Epithelial cell of esophagus (primary cell): ENCODE results near the gene SPAG17.
A peak's percentile ranks its signal among the peaks of the same experiment; 100 is the strongest.

Experiments used
- DNase-seq: peaks from one replicate; pipeline ENCODE4 v3.0.0; 2010; ENCODE audit warnings: low read depth
- H3K4me3 ChIP-seq: 2 replicates; pipeline ENCODE4 v1.5.1; 2011; ENCODE audit warnings: mild to moderate bottlenecking, low read length, control low read depth
- TF ChIP-seq, protein P1 (sequence below): IDR thresholded peaks from 2 replicates; pipeline ENCODE4 v1.5.1; 2011; ENCODE audit warnings: low read depth, mild to moderate bottlenecking, low read length, control low read depth, inconsistent platforms; ENCODE audit not compliant: insufficient read depth; ENCODE audit errors: missing control alignments

SPAG17 gene

DNA sequence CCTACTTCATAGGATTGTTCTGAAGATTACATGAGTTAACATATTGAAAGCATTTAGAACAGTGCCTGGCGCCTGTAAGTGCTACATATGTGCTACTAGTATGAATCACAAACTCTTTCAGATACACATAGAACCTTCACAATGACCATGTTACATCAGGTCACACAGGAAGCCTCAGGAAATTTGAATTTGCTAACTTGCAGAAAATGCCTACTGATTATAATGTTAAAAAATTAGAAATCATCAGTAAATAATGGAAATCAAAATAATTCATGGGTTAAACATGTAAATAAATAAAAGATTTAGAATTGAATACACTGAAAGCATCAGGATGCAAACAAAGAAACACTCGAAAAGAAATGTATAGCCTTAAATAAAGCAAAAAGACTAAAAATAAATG lies 94.9 kb downstream of the SPAG17 start:
- no peak overlapping the region for H3K4me3 ChIP-seq
- TF ChIP-seq, protein P1, sequence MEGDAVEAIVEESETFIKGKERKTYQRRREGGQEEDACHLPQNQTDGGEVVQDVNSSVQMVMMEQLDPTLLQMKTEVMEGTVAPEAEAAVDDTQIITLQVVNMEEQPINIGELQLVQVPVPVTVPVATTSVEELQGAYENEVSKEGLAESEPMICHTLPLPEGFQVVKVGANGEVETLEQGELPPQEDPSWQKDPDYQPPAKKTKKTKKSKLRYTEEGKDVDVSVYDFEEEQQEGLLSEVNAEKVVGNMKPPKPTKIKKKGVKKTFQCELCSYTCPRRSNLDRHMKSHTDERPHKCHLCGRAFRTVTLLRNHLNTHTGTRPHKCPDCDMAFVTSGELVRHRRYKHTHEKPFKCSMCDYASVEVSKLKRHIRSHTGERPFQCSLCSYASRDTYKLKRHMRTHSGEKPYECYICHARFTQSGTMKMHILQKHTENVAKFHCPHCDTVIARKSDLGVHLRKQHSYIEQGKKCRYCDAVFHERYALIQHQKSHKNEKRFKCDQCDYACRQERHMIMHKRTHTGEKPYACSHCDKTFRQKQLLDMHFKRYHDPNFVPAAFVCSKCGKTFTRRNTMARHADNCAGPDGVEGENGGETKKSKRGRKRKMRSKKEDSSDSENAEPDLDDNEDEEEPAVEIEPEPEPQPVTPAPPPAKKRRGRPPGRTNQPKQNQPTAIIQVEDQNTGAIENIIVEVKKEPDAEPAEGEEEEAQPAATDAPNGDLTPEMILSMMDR, result no peak
- no peak for DNase-seq

DNA sequence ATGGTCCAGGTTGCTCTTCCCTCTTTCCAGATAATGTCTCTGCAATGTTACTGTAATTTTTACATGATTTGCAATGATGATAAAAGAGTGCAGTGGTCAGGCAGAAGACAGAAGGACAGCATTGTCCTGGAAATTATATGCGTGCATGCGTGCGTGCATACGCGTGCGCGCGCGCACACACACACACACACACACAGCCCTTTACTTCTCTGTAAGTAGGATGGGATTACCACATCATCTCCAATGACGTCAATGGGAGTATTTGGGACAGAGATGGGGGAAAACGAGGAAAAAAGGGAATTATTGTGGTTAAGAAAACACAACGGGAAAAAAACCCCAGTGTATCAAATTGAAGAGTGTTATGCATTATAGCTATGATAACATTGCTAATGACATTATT lies 99.7 kb downstream of the SPAG17 start:
- no peak overlapping the region for H3K4me3 ChIP-seq
- no peak for DNase-seq
- TF ChIP-seq, protein P1, result no peak

DNA sequence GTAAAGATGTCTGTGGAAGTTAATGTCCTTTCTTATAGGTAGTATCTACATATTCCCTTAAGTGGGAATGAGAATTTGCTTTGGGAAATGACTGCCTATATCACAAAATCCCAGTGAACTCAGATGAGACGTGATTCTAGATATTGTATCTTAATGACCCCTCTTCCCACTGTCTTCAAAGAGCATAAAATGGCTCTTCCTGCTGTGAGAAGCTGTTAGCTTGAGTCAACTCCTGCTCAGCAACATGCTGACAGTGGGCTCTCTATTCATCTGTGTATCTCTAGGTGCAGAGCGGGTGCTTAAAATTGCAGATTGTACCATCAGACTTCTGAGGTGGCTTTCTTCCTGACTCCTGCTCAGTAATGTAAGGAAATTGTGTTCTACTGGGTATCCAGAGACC lies 100.6 kb downstream of the SPAG17 start:
- H3K4me3 ChIP-seq, result no peak overlapping the region
- TF ChIP-seq, protein P1, result no peak
- DNase-seq, result no peak

GRCh38 chr1:118082984-118083383 lies 102.0 kb downstream of the SPAG17 start:
- TF ChIP-seq, protein P1, result no peak
- DNase-seq, result no peak
- H3K4me3 ChIP-seq, result no peak overlapping the region

DNA sequence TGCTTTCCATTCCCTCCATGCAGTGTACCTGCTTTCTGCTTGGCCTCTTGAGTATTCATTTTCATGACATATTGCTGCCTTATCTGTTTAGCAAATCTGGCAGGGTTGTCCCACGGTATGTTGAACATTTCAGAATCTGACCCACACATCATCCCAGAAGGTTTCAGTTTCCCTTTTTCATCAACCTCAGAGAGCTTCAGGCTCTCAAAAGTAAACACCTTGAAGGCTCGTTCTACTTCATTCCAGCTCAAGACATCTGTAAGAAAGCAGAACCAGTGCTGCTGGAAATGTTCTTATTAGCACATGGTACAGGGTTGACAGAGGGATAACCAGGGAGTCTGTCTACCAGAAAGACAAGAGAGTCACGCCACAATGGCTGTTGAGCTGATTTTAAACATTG lies 103.6 kb downstream of the SPAG17 start:
- TF ChIP-seq, protein P1, result no peak
- H3K4me3 ChIP-seq, result no peak overlapping the region
- DNase-seq, result no peak

DNA sequence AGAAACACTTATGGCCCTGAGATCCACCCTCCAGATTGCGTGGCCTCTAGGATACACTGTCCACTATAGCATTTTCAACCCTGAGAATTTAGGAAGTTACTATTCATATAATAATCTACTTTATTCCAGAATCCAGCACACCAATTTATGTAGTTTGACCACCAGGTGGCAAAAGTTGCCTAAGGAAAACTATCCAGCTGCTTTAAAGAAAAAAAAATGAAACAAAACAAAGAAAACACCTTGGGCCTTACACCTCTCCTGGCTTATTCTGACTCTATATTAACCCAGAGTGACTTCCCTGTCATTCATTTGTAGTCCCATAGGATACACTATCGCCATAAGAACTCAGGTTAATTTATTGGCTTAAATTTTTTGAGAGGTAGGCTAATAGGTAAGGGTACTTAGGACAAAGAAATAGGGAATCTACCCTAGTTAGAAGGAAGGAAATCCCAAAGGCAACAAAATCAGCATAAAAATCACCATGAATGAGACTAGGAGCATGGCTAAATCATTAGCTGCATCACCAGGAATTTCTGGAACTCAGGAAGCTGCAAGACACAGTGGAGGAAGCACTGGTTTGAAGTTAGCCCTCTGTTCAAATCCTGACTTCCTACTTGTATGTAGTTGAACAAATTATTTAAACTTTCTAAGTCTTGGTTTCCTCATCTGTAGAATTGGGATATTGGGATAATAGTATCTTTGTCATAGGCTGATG lies 107.5 kb downstream of the SPAG17 start:
- peak; percentile 61 for DNase-seq
- TF ChIP-seq, protein P1, result peak; percentile 64
- no peak overlapping the region for H3K4me3 ChIP-seq

DNA sequence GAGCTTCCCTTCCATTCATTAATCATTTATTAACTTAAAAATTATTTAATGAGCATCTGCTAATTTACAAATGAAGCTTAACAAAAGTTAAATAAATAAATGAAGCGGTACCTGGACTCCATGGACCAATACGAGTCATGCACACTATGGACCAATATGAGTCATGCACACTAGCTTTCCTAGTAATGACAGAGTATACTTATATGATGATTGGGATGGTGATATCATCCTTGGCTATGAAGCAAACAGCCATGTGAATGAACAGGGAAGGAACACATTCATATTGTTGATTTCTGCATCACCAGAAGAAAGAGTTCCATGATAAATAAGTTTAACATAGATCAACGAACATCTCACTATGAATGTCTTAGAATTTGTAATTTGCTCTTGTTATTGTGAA lies 109.9 kb downstream of the SPAG17 start:
- TF ChIP-seq, protein P1, result no peak
- DNase-seq, result peak; percentile 72

More for the DNA sequence above, 109.9 kb downstream of the SPAG17 start:
- H3K4me3 ChIP-seq, result no peak overlapping the region
